GM23338 (cell line): Measurements from ENCODE around the gene FHIT. TPM values are rescaled to one million over a fixed set of nuclear protein-coding genes. Genes with fewer than 3 reads are reported as not detected.

Experiments used
- ATAC-seq: fragments of 200-7000 bp; cut with Tn5 transposase; 3 replicates; pipeline ENCODE4 v1.9.1; 2020
- DNase-seq: peaks from one replicate; pipeline ENCODE4 v3.0.0-alpha.2; 2015; ENCODE audit warnings: low spot score
- H2AFZ ChIP-seq: fragments of 200-600 bp; sonication (generic); 2 replicates; pipeline ENCODE4 v1.8.0; 2016; ENCODE audit warnings: antibody characterized with exemption, mild to moderate bottlenecking, moderate library complexity
- H3F3A ChIP-seq: fragments of 200-600 bp; sonication (generic); replicated peaks from 2 replicates; pipeline ENCODE4 v1.8.0; 2017; ENCODE audit warnings: antibody characterized with exemption, mixed run types, low read depth
- H3K27ac ChIP-seq: fragments of 200-600 bp; sonication (generic); 2 replicates; pipeline ENCODE4 v1.6.1; 2016; ENCODE audit warnings: low read depth
- H3K27me3 ChIP-seq: fragments of 200-600 bp; sonication (generic); 2 replicates; pipeline ENCODE4 v1.8.0; 2016; ENCODE audit warnings: mild to moderate bottlenecking, mixed run types, moderate library complexity; ENCODE audit not compliant: insufficient read depth
- H3K36me3 ChIP-seq: fragments of 200-600 bp; sonication (generic); 2 replicates; pipeline ENCODE4 v1.8.0; 2016; ENCODE audit warnings: mild to moderate bottlenecking; ENCODE audit not compliant: insufficient read depth
- H3K4me1 ChIP-seq: fragments of 200-600 bp; sonication (generic); 2 replicates; pipeline ENCODE4 v1.8.0; 2016; ENCODE audit warnings: mild to moderate bottlenecking, moderate library complexity; ENCODE audit not compliant: insufficient read depth
- H3K4me2 ChIP-seq: fragments of 200-600 bp; sonication (generic); 2 replicates; pipeline ENCODE4 v1.7.1; 2017; ENCODE audit warnings: mixed run types
- H3K4me3 ChIP-seq: fragments of 200-600 bp; sonication (generic); 2 replicates; pipeline ENCODE4 v1.6.1; 2016; ENCODE audit warnings: mixed run types
- H3K79me2 ChIP-seq: fragments of 200-600 bp; sonication (generic); replicated peaks from 2 replicates; pipeline ENCODE4 v1.8.0; 2017; ENCODE audit warnings: mild to moderate bottlenecking; ENCODE audit not compliant: insufficient read depth
- H3K9me2 ChIP-seq: fragments of 200-600 bp; sonication (generic); 2 replicates; pipeline ENCODE4 v1.8.0; 2017; ENCODE audit not compliant: insufficient read depth
- H4K20me1 ChIP-seq: fragments of 200-600 bp; sonication (generic); replicated peaks from 2 replicates; pipeline ENCODE4 v1.8.0; 2017; ENCODE audit warnings: mild to moderate bottlenecking; ENCODE audit not compliant: insufficient read depth
- H3K27ac Mint-ChIP-seq: 2 replicates; pipeline ENCODE4 v1.8.0; 2020; ENCODE audit warnings: inconsistent platforms, mild to moderate bottlenecking, moderate library complexity, mixed read lengths
- H3K27me3 Mint-ChIP-seq: 3 replicates; pipeline ENCODE4 v1.8.0; 2022; ENCODE audit warnings: low read depth, mild to moderate bottlenecking, moderate library complexity, mixed read lengths, inconsistent platforms; ENCODE audit not compliant: insufficient read depth, poor library complexity
- H3K36me3 Mint-ChIP-seq: 3 replicates; pipeline ENCODE4 v1.8.0; 2021; ENCODE audit warnings: low read depth, mild to moderate bottlenecking, inconsistent platforms, moderate library complexity, mixed read lengths
- H3K4me1 Mint-ChIP-seq: 3 replicates; pipeline ENCODE4 v1.8.0; 2020; ENCODE audit warnings: mild to moderate bottlenecking, inconsistent platforms, mixed read lengths
- H3K4me3 Mint-ChIP-seq: 3 replicates; pipeline ENCODE4 v1.8.0; 2021; ENCODE audit warnings: moderate library complexity, mild to moderate bottlenecking, inconsistent platforms, mixed read lengths
- H3K9me3 Mint-ChIP-seq: 3 replicates; pipeline ENCODE4 v1.8.0; 2020; ENCODE audit warnings: moderate library complexity, mild to moderate bottlenecking, inconsistent platforms, mixed read lengths
- JUNB ChIP-seq: IDR thresholded peaks from one replicate; pipeline ENCODE4 v1.6.1; 2016; ENCODE audit warnings: antibody characterized with exemption; ENCODE audit not compliant: unreplicated experiment
- NANOG ChIP-seq: IDR thresholded peaks from 2 replicates; pipeline ENCODE4 v1.6.1; 2016; ENCODE audit warnings: antibody characterized with exemption, borderline replicate concordance
- polyA plus RNA-seq: library from polyadenylated mRNA; unstranded; fragments of >200 nt; fragmentation: Nextera tagmentation; extraction: Ambion mirVana; gene quantifications from 2 replicates; pipeline ENCODE4 v1.2.1, GENCODE V29; 2016
- total RNA-seq: library from RNA; depleted of rRNA; stranded (reverse); fragments of >200 nt; shearing (Covaris generic); gene quantifications from 2 replicates; pipeline ENCODE4 v1.2.3, GENCODE V29; 2014
- TF ChIP-seq, protein P1 (sequence below): fragments of 250-450 bp; sonication (Bioruptor Pico); IDR thresholded peaks from 2 replicates; pipeline ENCODE4 v1.5.0; 2020; ENCODE audit warnings: mild to moderate bottlenecking, moderate library complexity
- TF ChIP-seq, protein P2 (sequence below): IDR thresholded peaks from 2 replicates; pipeline ENCODE4 v1.6.1; 2016; ENCODE audit warnings: antibody characterized with exemption

Gene FHIT
- total and polyA plus RNA-seq, 2 experiments from 2014 or later: 3.0 to 8.3 TPM

DNA sequence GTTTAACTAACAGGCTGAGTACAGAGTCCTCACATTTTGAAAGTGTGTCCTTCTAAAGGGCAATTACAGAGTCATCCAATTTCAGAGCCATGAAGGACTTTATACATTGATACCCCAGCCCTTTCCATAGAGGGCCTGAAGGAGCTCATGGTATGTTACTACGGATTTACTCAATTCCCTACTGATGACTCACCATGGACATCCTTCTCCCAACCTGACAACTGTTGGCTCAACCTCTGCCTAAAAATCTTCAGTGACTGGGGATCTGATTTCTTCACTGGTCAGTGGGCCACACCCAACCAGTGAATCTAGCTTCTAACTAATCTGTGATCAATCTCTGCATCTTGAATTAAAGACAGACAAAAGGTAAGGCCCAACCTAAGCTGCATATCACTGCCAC is 1238.0 kb downstream of the FHIT start (continued):
- TF ChIP-seq, protein P1, sequence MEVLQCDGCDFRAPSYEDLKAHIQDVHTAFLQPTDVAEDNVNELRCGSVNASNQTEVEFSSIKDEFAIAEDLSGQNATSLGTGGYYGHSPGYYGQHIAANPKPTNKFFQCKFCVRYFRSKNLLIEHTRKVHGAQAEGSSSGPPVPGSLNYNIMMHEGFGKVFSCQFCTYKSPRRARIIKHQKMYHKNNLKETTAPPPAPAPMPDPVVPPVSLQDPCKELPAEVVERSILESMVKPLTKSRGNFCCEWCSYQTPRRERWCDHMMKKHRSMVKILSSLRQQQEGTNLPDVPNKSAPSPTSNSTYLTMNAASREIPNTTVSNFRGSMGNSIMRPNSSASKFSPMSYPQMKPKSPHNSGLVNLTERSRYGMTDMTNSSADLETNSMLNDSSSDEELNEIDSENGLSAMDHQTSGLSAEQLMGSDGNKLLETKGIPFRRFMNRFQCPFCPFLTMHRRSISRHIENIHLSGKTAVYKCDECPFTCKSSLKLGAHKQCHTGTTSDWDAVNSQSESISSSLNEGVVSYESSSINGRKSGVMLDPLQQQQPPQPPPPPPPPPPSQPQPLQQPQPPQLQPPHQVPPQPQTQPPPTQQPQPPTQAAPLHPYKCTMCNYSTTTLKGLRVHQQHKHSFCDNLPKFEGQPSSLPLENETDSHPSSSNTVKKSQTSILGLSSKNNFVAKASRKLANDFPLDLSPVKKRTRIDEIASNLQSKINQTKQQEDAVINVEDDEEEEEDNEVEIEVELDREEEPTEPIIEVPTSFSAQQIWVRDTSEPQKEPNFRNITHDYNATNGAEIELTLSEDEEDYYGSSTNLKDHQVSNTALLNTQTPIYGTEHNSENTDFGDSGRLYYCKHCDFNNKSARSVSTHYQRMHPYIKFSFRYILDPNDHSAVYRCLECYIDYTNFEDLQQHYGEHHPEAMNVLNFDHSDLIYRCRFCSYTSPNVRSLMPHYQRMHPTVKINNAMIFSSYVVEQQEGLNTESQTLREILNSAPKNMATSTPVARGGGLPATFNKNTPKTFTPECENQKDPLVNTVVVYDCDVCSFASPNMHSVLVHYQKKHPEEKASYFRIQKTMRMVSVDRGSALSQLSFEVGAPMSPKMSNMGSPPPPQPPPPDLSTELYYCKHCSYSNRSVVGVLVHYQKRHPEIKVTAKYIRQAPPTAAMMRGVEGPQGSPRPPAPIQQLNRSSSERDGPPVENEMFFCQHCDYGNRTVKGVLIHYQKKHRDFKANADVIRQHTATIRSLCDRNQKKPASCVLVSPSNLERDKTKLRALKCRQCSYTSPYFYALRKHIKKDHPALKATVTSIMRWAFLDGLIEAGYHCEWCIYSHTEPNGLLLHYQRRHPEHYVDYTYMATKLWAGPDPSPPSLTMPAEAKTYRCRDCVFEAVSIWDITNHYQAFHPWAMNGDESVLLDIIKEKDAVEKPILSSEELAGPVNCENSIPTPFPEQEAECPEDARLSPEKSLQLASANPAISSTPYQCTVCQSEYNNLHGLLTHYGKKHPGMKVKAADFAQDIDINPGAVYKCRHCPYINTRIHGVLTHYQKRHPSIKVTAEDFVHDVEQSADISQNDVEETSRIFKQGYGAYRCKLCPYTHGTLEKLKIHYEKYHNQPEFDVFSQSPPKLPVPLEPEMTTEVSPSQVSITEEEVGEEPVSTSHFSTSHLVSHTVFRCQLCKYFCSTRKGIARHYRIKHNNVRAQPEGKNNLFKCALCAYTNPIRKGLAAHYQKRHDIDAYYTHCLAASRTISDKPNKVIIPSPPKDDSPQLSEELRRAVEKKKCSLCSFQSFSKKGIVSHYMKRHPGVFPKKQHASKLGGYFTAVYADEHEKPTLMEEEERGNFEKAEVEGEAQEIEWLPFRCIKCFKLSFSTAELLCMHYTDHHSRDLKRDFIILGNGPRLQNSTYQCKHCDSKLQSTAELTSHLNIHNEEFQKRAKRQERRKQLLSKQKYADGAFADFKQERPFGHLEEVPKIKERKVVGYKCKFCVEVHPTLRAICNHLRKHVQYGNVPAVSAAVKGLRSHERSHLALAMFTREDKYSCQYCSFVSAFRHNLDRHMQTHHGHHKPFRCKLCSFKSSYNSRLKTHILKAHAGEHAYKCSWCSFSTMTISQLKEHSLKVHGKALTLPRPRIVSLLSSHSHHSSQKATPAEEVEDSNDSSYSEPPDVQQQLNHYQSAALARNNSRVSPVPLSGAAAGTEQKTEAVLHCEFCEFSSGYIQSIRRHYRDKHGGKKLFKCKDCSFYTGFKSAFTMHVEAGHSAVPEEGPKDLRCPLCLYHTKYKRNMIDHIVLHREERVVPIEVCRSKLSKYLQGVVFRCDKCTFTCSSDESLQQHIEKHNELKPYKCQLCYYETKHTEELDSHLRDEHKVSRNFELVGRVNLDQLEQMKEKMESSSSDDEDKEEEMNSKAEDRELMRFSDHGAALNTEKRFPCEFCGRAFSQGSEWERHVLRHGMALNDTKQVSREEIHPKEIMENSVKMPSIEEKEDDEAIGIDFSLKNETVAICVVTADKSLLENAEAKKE (CRISPR knock-in tag): no peak

DNA sequence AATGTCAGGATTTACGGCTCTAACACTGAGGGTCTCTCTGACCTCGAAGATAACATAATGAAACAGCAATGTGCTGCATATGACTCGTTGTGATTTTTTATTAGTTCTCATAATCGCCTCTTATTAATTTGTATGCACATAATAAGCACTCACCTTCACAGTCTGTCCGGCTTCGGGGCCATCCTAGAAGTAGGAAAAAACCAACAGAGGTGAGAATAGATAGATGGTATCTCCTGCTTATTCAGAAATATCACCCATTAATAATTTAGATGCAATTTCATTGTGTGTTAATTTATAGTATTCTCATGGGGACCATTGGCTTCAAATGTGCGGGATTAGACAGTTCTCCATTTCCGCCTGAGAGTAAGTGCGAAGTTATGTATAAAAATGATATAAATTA is 1240.0 kb downstream of the FHIT start:
- Histone ChIP-seq H3K27ac (no peak overlapping the region), H3F3A (no peaks in the 10 kb centered on the region), H3K9me2 (peaks cover 7% of the 10 kb centered on the region; the same call in 1 of the 2 replicates), H3K4me2 (no peak overlapping the region), H3K4me3 (no peak overlapping the region), H3K36me3 (no peaks in the 10 kb centered on the region), H4K20me1 (no peaks in the 10 kb centered on the region), H2AFZ (no peak overlapping the region), H3K4me1 (peaks cover 16% of the 10 kb centered on the region), H3K27me3 (no peaks in the 10 kb centered on the region), H3K79me2 (no peaks in the 10 kb centered on the region)
- Mint-ChIP-seq H3K27ac (no peak overlapping the region), H3K4me1 (peaks cover 19% of the 10 kb centered on the region), H3K4me3 (no peak overlapping the region), H3K27me3 (peaks cover 1% of the 10 kb centered on the region), H3K36me3 (no peaks in the 10 kb centered on the region), H3K9me3 (no peaks in the 10 kb centered on the region)
- DNase-seq (no peak), ATAC-seq (no peak)
- TF ChIP-seq JUNB (no peak), NANOG (no peak)
- TF ChIP-seq, protein P2, sequence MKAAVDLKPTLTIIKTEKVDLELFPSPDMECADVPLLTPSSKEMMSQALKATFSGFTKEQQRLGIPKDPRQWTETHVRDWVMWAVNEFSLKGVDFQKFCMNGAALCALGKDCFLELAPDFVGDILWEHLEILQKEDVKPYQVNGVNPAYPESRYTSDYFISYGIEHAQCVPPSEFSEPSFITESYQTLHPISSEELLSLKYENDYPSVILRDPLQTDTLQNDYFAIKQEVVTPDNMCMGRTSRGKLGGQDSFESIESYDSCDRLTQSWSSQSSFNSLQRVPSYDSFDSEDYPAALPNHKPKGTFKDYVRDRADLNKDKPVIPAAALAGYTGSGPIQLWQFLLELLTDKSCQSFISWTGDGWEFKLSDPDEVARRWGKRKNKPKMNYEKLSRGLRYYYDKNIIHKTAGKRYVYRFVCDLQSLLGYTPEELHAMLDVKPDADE: no peak
